GM23338 (cell line): Measurements from ENCODE around the gene MED27.

Experiments
- EZH2 ChIP-seq: fragments of 200-600 bp; sonication (generic); IDR thresholded peaks from one replicate; pipeline ENCODE4 v1.8.0; 2017; ENCODE audit warnings: antibody characterized with exemption, mild to moderate bottlenecking, low read depth; ENCODE audit not compliant: unreplicated experiment
- EZH2phosphoT487 ChIP-seq: fragments of 200-600 bp; sonication (generic); IDR thresholded peaks from one replicate; pipeline ENCODE4 v1.8.1; 2018; ENCODE audit warnings: antibody characterized with exemption; ENCODE audit not compliant: unreplicated experiment
- JUNB ChIP-seq: IDR thresholded peaks from one replicate; pipeline ENCODE4 v1.6.1; 2016; ENCODE audit warnings: antibody characterized with exemption; ENCODE audit not compliant: unreplicated experiment
- POLR2AphosphoS5 ChIP-seq: IDR thresholded peaks from 2 replicates; pipeline ENCODE4 v1.6.1; 2016; ENCODE audit warnings: antibody characterized with exemption, low read depth
- STAT1 ChIP-seq: IDR thresholded peaks from one replicate; pipeline ENCODE4 v1.6.1; 2016; ENCODE audit warnings: antibody characterized with exemption; ENCODE audit not compliant: unreplicated experiment
- ZNF114 ChIP-seq: fragments of 250-450 bp; sonication (Bioruptor Pico); IDR thresholded peaks from 2 replicates; pipeline ENCODE4 v1.5.0; 2020; ENCODE audit warnings: mild to moderate bottlenecking, moderate library complexity
- ZNF331 ChIP-seq: fragments of 250-450 bp; sonication (Bioruptor Pico); IDR thresholded peaks from 2 replicates; pipeline ENCODE4 v1.5.0; 2020; ENCODE audit warnings: low read depth, mild to moderate bottlenecking, moderate library complexity
- TF ChIP-seq, protein P1 (sequence below), 2 experiments: fragments of 200-600 bp in 1 of 2; sonication (generic) in 1 of 2; conservative IDR thresholded peaks; 2 replicates each; pipeline versions ENCODE4 v1.5.1 to v1.6.1; 2016 to 2017; ENCODE audit warnings: antibody characterized with exemption in 2 of 2, low read depth in 2 of 2, mild to moderate bottlenecking in 2 of 2, moderate library complexity in 1 of 2
- TF ChIP-seq, protein P2 (sequence below): IDR thresholded peaks from one replicate; pipeline ENCODE4 v1.6.1; 2018; ENCODE audit warnings: antibody characterized with exemption; ENCODE audit not compliant: unreplicated experiment

DNA sequence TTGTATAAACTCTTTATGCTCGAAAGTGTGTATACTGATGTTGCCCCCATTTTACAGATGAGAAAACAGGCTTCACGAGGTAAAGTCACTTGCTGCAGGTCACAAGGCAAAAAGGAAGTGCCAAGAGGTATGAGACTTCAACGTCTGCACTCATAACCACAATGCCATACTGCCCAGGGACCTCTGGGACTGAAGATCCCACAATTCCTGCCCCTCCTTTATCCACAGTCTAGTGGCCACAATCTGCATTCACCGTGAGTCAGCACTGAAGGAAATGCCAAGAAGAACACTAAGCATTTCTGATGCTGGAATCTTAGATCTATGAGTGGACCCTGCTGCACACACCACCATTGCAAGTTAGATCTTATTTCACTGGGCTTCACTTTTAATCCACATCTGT lies 37.3 kb downstream of the MED27 start:
- TF ChIP-seq, protein P1, sequence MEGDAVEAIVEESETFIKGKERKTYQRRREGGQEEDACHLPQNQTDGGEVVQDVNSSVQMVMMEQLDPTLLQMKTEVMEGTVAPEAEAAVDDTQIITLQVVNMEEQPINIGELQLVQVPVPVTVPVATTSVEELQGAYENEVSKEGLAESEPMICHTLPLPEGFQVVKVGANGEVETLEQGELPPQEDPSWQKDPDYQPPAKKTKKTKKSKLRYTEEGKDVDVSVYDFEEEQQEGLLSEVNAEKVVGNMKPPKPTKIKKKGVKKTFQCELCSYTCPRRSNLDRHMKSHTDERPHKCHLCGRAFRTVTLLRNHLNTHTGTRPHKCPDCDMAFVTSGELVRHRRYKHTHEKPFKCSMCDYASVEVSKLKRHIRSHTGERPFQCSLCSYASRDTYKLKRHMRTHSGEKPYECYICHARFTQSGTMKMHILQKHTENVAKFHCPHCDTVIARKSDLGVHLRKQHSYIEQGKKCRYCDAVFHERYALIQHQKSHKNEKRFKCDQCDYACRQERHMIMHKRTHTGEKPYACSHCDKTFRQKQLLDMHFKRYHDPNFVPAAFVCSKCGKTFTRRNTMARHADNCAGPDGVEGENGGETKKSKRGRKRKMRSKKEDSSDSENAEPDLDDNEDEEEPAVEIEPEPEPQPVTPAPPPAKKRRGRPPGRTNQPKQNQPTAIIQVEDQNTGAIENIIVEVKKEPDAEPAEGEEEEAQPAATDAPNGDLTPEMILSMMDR (conservative IDR thresholded peaks at IDR 0.05; ENCODE audit: low read depth in 2 of 2) = no peak
- TF ChIP-seq, protein P2, sequence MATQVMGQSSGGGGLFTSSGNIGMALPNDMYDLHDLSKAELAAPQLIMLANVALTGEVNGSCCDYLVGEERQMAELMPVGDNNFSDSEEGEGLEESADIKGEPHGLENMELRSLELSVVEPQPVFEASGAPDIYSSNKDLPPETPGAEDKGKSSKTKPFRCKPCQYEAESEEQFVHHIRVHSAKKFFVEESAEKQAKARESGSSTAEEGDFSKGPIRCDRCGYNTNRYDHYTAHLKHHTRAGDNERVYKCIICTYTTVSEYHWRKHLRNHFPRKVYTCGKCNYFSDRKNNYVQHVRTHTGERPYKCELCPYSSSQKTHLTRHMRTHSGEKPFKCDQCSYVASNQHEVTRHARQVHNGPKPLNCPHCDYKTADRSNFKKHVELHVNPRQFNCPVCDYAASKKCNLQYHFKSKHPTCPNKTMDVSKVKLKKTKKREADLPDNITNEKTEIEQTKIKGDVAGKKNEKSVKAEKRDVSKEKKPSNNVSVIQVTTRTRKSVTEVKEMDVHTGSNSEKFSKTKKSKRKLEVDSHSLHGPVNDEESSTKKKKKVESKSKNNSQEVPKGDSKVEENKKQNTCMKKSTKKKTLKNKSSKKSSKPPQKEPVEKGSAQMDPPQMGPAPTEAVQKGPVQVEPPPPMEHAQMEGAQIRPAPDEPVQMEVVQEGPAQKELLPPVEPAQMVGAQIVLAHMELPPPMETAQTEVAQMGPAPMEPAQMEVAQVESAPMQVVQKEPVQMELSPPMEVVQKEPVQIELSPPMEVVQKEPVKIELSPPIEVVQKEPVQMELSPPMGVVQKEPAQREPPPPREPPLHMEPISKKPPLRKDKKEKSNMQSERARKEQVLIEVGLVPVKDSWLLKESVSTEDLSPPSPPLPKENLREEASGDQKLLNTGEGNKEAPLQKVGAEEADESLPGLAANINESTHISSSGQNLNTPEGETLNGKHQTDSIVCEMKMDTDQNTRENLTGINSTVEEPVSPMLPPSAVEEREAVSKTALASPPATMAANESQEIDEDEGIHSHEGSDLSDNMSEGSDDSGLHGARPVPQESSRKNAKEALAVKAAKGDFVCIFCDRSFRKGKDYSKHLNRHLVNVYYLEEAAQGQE = no peak
- TF ChIP-seq EZH2 (no peak), ZNF331 (CRISPR knock-in tag) (no peak), POLR2AphosphoS5 (no peak), EZH2phosphoT487 (no peak), JUNB (no peak), ZNF114 (CRISPR knock-in tag) (no peak), STAT1 (no peak)
